ENCODE data around the gene CYP4F2. TPM values are rescaled to one million over a fixed set of nuclear protein-coding genes. Genes with fewer than 3 reads are reported as not detected.
A peak's percentile ranks its signal among the peaks of the same experiment; 100 is the strongest.
"Not testable (repeated sequence)": the region's sequence is repeated elsewhere in the genome, so short reads cannot be mapped to it uniquely, and the experiment has no call there.

The CYP4F2 gene
- total RNA-seq, 1 donor from 2014 or later: 66.6 TPM

- DNase-seq (ENCODE audit: low spot score): no peak
Observed at GRCh38 chr19:15859187-15859586, 38.7 kb downstream of the CYP4F2 start.

- DNase-seq (ENCODE audit: low spot score): no peak
Observed at GRCh38 chr19:15850385-15850784, 47.5 kb downstream of the CYP4F2 start.

- no peak for DNase-seq (ENCODE audit: low spot score)
Observed at GRCh38 chr19:15846923-15847322, 51.0 kb downstream of the CYP4F2 start.

- DNase-seq (ENCODE audit: low spot score): not testable (repeated sequence)
Observed at GRCh38 chr19:15843894-15844222, 54.0 kb downstream of the CYP4F2 start.

GRCh38 chr19:15843203-15843893 lies 54.5 kb downstream of the CYP4F2 start:
- DNase-seq (ENCODE audit: low spot score): no peak

GRCh38 chr19:15841875-15842569 lies 55.9 kb downstream of the CYP4F2 start:
- DNase-seq (ENCODE audit: low spot score): no peak

- no peak for DNase-seq (ENCODE audit: low spot score)
Observed at GRCh38 chr19:15840833-15841232, 57.0 kb downstream of the CYP4F2 start.

GRCh38 chr19:15839888-15840287 lies 58.0 kb downstream of the CYP4F2 start:
- DNase-seq (ENCODE audit: low spot score): not testable (repeated sequence)

GRCh38 chr19:15838351-15838750 lies 59.5 kb downstream of the CYP4F2 start:
- DNase-seq (ENCODE audit: low spot score): no peak

- peak; percentile 75 for DNase-seq (ENCODE audit: low spot score)
Observed at GRCh38 chr19:15837221-15837731, 60.6 kb downstream of the CYP4F2 start.

GRCh38 chr19:15836330-15837220 lies 61.3 kb downstream of the CYP4F2 start:
- DNase-seq (ENCODE audit: low spot score): peak; percentile 97

- peak; percentile 22 for DNase-seq (ENCODE audit: low spot score)
Observed at GRCh38 chr19:15835565-15836329, 62.1 kb downstream of the CYP4F2 start.

- DNase-seq (ENCODE audit: low spot score): not testable (repeated sequence)
Observed at GRCh38 chr19:15834232-15834631, 63.6 kb downstream of the CYP4F2 start.

- DNase-seq (ENCODE audit: low spot score): no peak
Observed at GRCh38 chr19:15831626-15832025, 66.2 kb downstream of the CYP4F2 start.

- DNase-seq (ENCODE audit: low spot score): no peak
Observed at GRCh38 chr19:15829786-15830185, 68.1 kb downstream of the CYP4F2 start.

- no peak for DNase-seq (ENCODE audit: low spot score)
Observed at GRCh38 chr19:15829306-15829698, 68.6 kb downstream of the CYP4F2 start.

- DNase-seq (ENCODE audit: low spot score): peak; percentile 81
Observed at GRCh38 chr19:15828611-15829305, 69.1 kb downstream of the CYP4F2 start.

GRCh38 chr19:15828121-15828610 lies 69.7 kb downstream of the CYP4F2 start:
- no peak for DNase-seq (ENCODE audit: low spot score)

Data from mucosa of gallbladder (tissue), 1 donor.